Panc1 (cell line): Measurements from ENCODE around the gene DMRT2.

Source experiments
- CTCF ChIP-seq: fragments of 450-650 bp; IDR thresholded peaks from 2 replicates; pipeline ENCODE4 v1.5.1; 2017; ENCODE audit warnings: mild to moderate bottlenecking
- TCF7L2 ChIP-seq: IDR thresholded peaks from 2 replicates; pipeline ENCODE4 v1.6.1; 2011; ENCODE audit warnings: mild to moderate bottlenecking, low read depth, low read length, inconsistent platforms

DNA sequence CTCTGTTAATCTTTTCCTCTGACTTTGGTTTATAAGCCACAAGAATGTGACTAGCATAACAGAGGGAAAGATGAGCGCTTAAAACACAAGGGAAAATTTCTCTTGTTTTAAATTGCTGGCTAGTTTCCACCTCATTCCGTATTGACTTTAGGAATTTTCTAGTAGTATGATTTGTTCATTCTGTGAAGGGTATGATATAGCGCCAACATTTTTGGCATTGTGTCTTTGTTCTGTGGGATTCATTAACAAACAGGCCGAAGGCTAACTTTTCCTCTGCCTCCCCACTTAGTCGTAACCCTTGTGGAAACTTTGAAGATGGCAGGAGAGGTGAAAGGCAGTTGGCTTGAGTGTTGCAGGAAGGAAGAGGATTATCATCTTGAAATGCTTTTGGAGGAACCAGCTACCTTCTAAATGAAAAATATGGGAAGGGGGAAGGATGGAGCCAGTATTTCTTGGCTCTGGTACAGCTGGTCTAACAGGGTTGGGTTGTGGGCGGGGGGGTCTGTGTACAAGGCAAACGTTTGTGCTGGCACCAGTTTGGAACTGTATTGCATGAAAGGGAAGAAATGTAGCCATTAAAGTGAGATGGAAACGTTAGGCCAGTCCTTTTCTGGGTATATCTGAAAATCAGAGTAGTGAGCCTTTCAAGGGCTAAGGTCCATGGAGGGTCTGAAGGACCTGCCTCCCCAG, 21.5 kb upstream of the DMRT2 start:
- TF ChIP-seq TCF7L2, result no peak
- no peak for TF ChIP-seq CTCF
